HG03175 (cell line): ENCODE data around the gene P2RX7.
"Not testable (repeated sequence)": the region's sequence is repeated elsewhere in the genome, so short reads cannot be mapped to it uniquely, and the experiment has no call there.

ENCODE experiments used
- ATAC-seq: cut with Tn5 transposase; IDR thresholded peaks from one replicate; pipeline ENCODE4 v1.9.1; 2021; ENCODE audit warnings: mild to moderate bottlenecking, moderate library complexity; ENCODE audit not compliant: unreplicated experiment

The P2RX7 gene

GRCh38 chr12:121226399-121226798 lies 93.7 kb downstream of the P2RX7 start:
- ATAC-seq: no peak

- ATAC-seq: not testable (repeated sequence)
Observed at GRCh38 chr12:121226871-121227270, 94.2 kb downstream of the P2RX7 start.

DNA sequence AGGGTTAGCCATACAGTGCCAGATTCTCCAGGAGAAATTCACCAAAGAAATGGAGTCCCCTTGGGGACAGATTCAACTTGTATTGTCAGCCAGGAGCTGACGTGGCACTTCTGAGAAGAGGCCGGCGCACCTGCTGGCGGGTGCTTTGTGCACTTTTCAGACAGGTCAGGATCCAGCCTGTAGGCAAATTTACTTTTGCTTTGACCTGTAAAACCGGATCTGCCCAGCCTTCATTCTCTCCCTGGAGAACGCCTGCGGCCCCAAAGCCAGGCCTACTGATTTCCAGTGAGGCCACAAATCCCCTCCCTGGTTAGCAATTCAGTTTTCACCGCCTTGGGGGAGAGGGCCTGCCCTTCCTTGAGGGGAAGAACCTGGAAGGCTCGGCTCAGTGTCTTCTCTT lies 94.6 kb downstream of the P2RX7 start:
- ATAC-seq: peak; percentile 67

GRCh38 chr12:121228919-121229665 lies 96.4 kb downstream of the P2RX7 start:
- ATAC-seq: no peak

DNA sequence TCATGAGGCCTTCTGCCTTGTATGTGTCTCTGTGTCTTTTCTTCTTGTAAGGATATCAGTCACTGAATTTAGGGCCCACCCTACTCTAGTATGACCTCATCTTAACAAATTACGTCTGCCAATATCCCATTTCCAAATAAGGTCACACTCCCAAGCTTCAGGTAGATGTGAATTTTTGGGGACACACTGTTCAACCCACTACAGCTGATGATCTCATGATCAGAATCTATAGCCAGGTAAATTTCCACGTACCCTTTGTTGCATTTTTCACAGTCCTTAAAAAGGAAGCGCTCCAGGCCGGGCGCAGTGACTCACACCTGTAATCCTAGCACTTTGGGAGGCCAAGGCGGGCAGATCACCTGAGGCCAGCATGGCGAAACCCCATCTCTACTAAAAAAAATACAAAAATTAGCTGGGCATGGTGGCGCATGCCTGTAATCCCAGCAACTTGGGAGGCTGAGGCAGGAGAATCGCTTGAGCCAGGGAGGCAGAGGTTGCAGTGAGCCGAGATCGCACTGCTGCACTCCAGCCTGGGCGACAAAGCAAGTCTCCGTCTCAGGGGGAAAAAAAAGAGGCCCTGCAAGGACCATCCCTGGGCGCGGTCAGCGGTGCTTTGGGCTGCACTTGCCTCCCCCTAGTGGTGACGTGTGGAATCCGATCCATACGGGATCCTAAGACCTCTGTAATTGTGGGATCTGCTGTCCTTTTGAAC lies 97.3 kb downstream of the P2RX7 start:
- not testable (repeated sequence) for ATAC-seq

GRCh38 chr12:121230538-121230907 lies 97.8 kb downstream of the P2RX7 start:
- ATAC-seq: no peak

DNA sequence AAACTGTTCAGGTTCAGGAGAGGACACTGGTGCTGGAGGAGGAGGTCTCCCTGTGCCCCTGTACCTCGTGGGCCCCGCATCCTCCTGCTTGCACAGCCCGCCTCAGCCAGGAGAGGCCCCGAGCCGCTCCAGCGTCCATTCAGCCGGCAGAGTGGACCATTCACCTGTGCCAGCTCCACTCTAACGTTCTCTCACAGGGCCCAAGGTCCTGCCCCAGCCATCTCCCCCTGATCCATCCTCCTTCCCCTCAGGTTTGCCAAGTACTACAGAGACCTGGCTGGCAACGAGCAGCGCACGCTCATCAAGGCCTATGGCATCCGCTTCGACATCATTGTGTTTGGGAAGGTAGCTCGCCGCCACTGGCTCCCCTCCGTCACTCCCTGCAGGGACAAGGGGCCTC lies 99.5 kb downstream of the P2RX7 start:
- ATAC-seq: no peak

- ATAC-seq: no peak
Observed at GRCh38 chr12:121232977-121233627, 100.4 kb downstream of the P2RX7 start.

DNA sequence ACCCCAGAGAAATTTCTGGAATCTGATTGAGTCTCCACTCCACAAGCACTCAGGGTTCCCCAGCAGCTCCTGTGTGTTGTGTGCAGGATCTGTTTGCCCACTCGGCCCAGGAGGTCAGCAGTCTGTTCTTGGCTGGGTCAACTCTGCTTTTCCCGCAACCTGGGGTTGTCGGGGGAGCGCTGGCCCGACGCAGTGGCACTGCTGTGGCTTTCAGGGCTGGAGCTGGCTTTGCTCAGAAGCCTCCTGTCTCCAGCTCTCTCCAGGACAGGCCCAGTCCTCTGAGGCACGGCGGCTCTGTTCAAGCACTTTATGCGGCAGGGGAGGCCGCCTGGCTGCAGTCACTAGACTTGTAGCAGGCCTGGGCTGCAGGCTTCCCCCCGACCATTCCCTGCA lies 100.9 kb downstream of the P2RX7 start:
- no peak for ATAC-seq

- ATAC-seq: no peak
Observed at GRCh38 chr12:121236776-121237175, 104.1 kb downstream of the P2RX7 start.

DNA sequence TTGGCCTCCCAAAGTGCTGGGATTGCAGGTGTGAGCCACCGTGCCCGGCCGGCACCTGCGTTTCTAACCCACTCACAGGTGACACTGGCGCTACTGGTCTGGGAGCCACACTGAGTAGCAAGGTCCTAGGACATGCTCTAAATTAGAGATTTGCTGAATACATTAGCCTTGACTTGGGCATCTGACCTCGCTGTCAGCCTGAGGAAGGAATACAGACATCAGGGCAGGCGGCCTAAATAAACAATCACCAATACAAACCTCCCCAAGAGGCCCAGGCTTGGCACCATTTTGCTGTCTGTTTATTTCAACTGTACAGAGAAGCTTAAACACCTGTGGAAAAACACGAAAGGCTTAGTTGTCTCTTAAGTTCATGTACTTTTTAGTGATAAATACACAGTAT lies 104.7 kb downstream of the P2RX7 start:
- no peak for ATAC-seq
